ENCODE data around the gene ALDH2.
"Not testable (repeated sequence)": the region's sequence is repeated elsewhere in the genome, so short reads cannot be mapped to it uniquely, and the experiment has no call there.

Gene ALDH2

DNA sequence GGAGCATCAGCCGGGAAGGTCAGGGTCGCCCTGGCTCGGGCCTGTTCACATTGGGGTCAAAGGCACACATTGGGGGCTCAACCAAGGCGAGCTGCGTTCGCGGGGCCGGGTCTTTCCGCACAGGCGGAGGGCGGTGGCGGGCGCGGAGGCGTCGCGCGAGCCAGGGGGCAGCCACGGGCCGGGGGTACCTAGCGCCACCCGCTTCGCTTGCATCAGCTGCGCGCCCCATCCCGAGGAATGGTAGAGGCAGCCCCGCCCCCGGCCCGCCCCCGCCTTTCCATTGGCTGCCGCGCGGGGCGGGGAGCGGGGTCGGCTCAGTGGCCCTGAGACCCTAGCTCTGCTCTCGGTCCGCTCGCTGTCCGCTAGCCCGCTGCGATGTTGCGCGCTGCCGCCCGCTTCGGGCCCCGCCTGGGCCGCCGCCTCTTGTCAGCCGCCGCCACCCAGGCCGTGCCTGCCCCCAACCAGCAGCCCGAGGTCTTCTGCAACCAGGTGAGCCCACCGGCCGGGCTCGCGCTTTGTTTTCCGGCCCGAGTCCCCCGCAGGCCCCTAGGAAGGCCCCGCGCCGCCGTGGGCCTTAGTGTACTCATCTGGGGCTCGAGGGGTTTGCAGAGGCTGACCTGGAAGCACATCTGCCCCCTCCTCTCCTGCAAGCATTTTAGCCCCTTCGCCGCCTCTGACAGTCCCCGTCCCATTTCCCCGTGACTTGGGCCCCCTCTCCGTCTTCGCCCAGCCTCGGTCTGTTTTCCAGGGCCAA lies at the start of gene ALDH2:
ALDH2 (plus strand) TSS at position 326 of the 754 bp plus-strand sequence; CDS start at position 376, 50 bp downstream.
- no peak for DNase-seq

DNA sequence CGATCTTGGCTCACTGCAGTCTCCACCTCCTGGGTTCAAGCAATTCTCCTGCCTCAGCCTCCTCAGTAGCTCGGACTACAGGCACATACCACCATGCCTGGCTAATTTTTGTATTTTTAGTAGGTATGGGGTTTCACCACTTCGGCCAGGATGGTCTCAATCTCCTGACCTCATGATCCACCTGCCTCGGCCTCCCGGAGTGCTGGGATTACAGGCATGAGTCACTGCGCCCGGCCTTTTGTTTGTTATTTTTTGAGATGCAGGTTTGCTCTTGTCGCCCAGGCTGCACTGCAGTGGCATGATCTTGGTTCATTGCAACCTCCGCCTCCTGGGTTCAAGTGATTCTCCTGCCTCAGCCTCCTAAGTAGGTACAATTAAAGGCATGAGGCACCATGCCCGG lies 47.4 kb upstream of the ALDH2 start:
- DNase-seq: not testable (repeated sequence)

DNA sequence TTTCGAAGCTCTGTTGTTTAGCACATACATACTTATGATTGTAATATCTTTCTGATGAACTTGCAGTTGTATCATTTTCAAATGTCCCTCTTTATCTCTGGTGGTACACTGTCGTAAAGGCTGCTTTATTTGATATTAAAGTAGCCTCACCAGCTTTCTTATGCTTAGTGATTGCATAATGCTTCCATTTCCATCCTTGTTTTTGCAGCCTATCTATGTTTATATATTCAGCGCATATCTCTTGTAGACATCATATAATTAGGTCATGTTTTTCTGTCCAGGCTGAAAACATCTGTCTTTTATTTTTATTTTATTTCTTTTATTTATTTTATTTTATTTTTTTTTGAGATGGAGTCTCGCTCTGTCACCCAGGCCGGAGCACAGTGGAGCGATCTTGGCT lies 46.3 kb upstream of the ALDH2 start:
- no peak for DNase-seq

DNA sequence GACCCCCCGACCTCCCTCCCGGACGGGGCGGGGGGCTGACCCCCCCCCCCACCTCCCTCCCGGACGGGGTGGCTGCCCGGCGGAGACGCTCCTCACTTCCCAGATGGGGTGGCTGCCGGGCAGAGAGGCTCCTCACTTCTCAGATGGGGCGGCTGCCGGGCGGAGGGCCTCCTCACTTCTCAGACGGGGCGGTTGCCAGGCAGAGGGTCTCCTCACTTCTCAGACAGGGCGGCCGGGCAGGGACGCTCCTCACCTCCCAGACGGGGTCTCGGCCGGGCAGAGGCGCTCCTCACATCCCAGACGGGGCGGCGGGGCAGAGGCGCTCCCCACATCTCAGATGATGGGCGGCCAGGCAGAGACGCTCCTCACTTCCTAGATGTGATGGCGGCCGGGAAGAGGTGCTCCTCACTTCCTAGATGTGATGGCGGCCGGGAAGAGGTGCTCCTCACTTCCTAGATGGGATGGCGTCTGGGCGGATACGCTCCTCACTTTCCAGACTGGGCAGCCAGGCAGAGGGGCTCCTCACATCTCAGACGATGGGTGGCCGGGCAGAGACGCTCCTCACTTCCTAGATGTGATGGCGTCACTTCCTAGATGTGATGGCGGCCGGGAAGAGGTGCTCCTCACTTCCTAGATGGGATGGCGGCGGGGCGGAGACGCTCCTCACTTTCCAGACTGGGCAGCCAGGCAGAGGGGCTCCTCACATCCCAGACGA lies 42.9 kb upstream of the ALDH2 start:
- not testable (repeated sequence) for DNase-seq

DNA sequence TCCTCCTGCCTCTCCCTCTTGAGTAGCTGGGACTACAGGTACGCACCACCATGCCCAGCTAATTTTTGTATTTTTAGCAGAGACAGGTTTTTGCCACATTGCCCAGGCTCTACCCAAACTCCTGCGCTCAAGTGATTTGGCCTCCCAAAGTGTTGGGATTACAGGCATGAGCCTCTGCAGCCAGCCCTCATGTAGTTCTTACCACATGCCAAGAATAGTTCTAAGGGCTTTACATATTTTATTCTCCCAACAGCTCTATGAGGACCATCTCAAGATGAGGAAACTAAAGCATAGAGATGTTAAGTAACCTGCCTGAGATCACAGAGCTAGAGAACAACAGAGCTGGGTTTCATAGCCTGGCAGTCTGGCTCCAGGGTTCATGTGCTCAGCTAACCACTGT lies 37.9 kb upstream of the ALDH2 start:
- no peak for DNase-seq

DNA sequence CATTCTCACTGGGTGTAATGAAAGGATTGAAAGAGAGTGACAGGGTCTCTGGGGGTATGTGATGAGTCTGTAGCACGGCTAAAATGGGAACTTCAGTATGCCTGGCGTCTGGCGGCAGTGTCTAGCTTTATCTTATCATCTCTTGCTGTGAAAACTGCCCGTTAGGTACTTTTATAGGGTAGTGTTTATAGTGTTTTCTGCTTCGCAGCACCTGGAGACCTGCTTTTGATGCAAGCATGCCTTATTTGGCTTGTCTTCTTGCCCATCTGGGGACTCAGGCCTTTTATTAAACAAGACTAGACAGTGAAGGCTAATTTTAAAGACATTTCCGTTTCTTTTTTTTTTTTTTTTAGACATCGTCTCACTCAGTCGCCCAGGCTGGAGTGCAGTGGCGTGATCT lies 36.3 kb upstream of the ALDH2 start:
- DNase-seq: no peak

DNA sequence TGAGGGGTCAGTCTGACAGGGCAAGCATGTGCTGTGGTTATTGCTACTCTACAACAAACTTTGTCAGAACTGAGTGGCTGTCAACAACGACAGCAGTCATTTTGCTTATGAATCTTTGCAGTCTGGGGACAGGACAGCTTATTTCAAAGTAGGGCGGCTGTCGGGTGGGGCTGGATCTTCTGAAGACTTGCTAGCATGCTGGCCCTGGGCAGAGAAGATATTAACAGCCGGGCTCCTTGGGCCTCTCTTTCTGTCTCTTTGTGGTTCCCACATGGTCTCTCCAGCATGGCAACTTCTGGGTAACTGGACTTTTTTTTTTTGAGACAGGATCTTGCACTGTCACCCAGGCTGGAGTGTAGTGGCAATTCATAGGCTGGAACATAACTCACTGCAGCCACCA lies 33.9 kb upstream of the ALDH2 start:
- DNase-seq: no peak

DNA sequence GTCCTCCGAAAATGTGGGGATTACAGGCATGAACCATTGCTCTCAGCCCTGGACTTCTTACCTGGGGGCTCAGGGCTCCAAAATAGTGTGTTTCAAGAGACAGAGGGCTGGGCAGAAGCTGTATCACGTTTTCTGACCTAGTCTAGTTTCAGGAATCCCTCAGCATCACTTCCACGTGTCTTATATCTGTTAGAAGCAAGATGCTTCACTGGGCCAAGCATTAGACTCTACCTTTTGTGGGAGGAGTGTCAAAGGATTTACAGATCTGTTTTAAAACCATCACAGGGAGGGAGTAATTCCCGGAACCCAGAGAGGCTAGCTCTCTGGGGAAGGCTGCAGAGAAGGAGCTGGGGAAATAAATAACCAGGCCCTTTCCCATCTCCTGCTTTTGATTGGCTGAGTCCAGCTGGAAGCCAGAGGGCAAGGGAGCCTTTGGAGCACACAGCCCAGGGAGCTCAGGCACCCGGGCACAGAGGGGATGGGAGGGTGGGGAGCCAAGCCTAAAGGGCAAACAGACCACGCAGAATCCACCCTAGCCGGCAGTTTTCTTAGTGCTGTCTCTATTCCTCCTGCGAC lies 33.3 kb upstream of the ALDH2 start:
- DNase-seq: no peak

DNA sequence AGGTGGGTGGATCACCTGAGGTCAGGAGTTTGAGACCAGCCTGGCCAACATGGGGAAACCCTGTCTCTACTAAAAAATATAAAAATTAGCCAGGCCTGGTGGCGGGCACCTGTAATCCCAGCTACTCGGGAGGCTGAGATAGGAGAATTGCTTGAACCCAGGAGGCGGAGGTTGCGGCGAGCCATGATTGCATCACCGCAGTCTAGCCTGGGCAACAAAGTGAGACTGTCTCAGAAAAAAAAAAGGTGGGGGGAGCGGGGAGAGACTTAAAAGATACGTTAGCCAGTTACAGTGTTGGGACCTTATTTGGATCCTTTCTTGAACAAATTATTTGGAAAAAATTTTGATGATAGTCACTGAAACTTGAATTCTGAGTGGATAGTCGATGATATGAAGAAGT lies 27.2 kb upstream of the ALDH2 start:
- not testable (repeated sequence) for DNase-seq

DNA sequence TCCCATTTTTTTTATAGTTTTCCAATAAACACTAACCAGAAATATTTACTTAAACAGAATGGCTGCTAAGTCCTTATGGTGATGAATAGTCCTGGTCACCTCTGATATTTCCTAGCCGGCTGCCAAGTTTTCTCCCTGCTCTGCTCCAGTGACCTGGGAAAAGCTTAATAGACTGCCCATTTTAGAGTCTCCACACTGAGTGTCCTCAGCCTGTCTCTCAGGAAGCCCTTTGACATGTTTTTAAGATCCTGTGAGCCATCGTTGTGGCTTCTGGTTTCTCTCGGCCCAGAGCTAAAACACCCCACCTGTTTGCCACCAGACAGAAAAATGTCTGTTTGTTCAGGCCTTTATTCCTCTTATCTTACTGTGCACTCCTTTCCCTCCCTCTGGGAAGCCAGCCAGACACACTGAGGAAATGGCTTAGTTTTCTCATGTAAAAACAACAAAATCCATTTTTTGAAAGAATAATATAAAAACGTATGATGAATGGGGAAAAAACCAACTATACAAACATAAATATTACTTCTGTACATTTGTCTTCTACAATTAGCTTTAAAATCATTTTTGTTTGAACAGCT lies 25.4 kb upstream of the ALDH2 start:
- DNase-seq: no peak

DNA sequence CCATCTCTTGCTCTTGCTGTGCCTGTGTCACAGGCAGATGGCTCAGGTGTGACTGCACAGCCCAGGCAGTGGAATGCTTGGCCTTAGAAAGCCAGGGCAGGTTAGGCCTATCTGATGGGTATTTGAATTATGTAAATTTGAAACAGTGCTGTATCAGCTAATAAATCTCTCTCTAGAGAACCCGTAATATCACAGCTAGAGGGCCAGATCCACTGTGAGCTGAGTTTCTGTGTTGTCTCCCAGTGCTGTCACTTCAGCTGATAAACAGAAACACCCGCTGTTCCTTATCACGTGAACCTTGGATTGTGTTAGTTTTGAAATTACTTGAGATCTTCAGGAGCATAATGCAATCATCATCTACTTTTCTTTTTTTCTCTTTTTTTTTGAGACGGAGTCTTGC lies 21.5 kb upstream of the ALDH2 start:
- DNase-seq: no peak

DNA sequence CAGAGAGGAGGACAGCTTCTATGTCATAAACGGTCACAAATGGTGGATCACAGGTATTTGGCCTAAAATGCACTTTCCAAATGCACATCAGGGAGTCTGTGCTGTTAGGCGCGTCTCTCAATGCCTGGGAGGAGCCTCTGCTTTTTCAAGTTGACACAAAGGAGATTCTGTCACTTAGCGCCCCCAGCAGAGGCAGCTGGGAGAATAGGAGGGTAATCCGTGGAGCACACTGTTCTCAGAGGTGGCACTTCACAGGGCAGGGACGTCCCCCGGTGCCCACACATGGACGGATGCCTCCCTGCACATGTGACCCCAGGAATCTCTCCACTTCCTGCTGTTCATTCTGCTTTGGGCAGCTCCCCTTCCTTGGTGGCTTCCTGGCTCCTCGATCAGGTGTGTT lies 19.4 kb upstream of the ALDH2 start:
- no peak for DNase-seq

DNA sequence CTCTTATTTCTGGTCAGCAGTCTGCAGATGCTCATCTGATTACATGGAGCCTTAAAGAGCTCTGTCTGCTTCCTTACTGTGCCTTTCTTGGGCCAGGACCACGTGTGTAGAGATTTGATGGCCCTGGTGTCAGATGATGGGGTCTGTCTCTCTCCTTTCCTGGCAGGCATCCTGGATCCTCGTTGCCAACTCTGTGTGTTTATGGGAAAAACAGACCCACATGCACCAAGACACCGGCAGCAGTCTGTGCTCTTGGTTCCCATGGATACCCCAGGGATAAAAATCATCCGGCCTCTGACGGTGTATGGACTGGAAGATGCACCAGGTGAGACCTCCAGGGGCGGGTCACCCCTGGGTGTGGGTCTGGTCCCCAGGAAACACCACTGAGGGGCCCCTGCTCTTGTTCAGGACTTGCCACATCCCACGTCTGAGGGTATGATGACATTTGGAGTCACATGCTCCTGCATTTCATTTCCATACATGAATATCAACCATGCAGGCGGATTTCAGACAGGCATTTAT lies 18.5 kb upstream of the ALDH2 start:
- DNase-seq: no peak

DNA sequence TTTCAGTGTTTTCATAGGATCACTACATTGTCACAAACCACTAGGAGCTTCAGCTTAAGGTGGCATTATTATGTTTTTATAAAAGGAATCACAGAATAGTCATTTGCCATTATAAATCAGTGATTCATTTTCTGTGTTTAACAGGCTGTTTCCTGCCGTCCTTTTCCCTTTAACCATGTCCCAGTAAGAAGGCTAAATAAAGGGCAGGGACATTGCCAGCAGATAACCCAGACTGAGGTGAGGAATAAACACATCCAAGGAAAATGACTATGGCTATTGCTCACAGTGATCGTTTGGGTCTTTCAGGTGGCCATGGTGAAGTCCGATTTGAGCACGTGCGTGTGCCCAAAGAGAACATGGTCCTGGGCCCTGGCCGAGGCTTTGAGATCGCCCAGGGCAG lies 17.9 kb upstream of the ALDH2 start:
- no peak for DNase-seq

DNA sequence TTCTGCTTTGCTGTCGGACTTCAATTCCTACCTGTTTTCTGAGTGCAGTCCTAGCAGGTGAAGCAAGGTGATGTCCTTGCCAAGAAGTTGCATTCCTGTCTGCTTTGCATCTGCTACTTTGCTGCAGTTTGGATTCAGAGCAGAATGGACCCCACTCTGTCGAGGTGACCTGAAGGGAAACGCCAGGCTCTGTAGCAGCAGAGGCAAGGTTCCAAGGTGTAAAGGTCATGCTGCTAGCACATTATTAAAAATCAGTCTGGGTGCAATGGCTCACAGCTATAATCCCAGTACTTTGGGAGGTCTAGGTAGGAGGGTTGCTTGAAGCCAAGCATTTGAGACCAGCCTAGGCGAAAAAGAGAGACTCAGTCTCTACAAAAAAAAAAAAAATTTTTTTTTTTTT lies 17.3 kb upstream of the ALDH2 start:
- no peak for DNase-seq

DNA sequence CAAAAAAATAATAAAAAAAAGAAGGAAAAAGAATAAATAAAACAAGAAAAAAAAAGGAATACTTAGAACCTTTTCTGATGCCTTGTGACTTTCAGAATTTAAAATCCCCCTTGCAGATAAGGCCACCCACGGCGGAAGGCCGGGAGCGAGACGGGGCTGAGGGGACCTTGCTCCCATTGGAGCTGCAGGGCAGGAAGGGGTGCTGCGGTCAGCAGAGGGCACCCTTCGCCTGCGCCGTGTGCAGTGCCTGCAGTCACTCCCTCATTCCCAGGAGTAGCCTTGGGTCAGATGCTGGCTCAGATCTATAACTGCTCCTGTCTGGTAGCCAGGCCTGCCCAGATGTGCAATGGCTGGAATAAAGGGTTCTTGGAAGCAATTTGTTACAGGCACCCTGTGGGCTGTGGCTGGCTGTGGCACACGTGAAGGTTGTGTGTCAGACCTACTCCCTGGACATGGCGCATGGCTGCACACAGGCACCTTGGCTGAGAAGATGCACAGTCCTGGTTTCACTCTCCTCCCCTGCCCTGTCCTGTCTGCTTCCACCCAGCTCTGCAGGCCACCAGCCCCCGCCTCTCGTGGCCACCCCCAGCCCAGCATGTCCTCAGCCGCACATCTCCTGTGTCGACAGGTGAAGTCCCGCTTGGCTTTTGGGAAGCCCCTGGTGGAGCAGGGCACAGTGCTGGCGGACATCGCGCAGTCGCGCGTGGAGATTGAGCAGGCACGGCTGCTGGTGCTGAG lies 13.4 kb upstream of the ALDH2 start:
- no peak for DNase-seq

DNA sequence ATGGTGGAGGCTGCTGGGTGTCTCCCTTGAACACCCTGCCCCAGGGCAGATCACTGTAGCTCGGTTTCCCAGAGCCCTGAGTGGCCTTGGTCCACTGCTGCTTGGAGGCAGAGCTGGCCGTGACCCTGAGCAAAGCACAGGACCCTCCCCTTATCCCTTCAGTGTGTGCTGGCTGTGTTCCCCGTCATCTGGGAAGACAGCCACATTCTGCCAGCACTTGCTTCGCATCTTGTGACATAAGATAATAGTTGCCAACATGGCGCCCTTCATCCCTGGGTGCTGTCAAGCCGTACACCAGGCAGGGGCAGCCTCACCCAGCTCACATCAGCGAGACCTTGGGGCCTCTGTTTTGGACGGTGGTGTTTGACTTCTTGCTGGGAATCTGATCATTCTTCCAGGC lies 12.1 kb upstream of the ALDH2 start:
- DNase-seq: no peak

DNA sequence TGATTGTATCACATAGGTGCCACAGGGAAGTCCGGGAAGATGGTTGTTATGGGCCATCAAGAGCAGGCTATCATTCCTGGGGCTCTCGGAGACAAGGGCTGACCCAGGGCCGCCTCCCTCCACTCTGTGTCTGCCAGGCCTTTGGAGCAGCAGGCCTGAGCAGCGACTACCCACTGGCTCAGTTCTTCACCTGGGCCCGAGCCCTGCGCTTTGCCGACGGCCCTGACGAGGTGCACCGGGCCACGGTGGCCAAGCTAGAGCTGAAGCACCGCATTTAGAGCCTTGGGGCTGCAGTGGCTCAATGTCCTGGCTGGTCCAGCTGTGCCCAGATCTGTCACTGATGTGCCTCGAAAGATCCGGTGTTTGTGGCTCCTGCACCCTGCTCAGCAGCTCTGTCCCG lies 10.5 kb upstream of the ALDH2 start:
- no peak for DNase-seq

DNA sequence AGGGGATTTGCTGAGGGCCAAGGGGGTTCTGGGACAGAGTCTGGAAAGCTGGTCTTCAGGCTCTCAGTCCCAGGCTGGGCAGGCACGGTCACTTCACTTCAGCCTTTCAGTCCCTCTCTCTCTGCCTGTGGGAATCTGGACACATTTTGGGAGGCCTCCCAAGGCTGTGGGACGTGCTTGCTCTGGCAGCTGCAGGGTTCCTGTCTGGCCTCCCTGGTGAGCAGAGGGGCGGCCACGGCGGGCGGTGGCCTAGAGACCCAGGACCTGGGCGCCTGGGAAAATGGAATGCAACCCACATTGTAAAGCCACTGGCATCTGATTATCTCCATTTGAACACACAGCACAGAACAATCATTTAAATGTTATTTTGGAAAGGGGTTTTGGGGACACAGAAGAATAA lies 10.1 kb upstream of the ALDH2 start:
- DNase-seq: no peak

DNA sequence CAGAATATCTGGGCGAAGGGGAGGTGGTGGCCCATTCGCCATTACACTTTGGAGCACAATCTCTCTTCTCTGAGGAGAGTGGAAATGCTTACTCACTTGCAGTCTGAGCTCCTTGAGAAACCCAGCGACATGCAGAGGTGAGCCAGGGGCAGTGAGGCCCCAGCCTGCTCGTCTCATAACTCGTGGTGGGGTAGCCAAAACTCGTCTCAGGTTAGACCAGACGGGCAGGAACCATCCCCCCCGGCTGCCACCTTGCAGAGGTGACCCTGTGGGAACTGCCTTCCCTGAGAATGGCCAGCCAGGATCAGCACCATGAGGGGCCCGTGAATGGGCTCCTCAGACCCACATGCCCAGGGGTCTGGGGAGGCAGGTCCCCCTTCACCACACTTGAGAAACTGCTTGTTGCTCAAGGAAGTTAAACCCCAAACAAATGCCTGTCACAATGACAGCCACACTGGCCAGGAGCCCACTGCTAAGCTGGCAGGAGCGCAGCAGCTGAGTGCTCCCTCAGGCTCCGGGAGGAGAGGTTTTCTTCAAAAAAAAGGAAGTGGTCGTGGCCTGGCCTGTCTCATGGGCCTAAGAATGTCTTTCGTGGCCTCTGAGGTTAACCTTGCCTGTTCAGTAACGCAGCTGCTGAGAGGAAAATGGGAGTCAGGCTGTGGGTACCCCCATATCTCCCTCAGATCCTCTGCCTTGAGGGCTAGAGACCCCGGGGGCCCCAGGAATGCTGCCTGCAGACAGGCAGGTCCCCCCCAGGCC lies 9.2 kb upstream of the ALDH2 start:
- no peak for DNase-seq

DNA sequence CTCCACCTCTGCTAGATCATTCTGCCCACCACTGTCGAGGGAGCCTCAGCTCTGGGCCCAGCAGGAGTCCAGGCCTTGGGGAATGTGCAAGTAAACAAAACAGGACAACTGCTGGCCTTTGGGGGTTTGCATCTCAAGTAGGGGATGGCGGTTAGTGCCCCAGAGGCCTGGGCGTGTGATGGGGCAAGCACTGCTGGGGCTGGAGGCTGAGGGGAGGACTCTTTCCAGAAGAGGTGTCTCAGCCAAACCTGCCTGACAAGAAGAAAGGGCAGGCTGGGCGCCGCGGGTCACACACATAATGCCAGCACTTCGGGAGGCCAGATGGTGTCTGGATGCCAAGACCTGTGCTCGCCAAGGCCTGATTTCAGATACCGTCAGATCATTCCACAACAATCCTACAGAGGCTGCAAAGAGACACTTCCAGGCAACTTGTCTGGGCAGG lies 8.6 kb upstream of the ALDH2 start:
- no peak for DNase-seq

DNA sequence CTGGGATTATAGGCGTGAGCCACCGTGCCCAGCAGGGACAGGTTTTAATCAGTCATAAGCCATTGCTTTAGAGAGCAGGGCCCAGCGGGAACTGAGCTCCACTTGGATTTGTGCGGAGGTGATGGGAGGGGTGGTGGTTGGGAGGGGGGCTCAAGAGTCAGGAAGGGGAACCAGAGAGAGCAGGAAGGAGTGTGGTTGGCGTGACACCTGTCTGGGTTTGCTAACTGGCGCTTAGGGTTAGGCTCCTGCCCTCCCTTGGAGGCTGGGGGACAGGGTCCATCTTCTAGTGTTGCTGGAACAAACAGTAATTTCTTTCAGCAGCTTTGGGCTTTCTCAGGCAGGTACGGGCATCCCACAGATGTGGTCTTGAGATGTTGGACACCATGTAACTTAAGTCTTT lies 7.5 kb upstream of the ALDH2 start:
- DNase-seq: no peak
